Astrocyte of the cerebellum (primary cell): ENCODE results near the gene ANKRD60.

Experiments
- DNase-seq: peaks from one replicate; pipeline ENCODE4 v3.0.0-alpha.2; 2011; ENCODE audit warnings: low read depth
- H3K4me3 ChIP-seq: 2 replicates; pipeline ENCODE4 v1.5.1; 2011; ENCODE audit warnings: mild to moderate bottlenecking, low read depth, low read length, moderate library complexity
- CTCF ChIP-seq: IDR thresholded peaks from 2 replicates; pipeline ENCODE4 v1.5.1; 2012; ENCODE audit warnings: low read length, low read depth, moderate library complexity, mild to moderate bottlenecking; ENCODE audit errors: missing control alignments
- in situ Hi-C: cut with HindIII; loops from 2 replicates; pipeline ENCODE4 v1.10.0; 2017; ENCODE audit warnings: low sequenced_read_pairs

Gene ANKRD60

GRCh38 chr20:58167759-58168158 lies 60.7 kb downstream of the ANKRD60 start:
- no peak for DNase-seq
- no peak for TF ChIP-seq CTCF
- no peak overlapping the region for H3K4me3 ChIP-seq
- in situ Hi-C loops, result no loop called here
